Fibroblast of lung (primary cell): Measurements from ENCODE around the gene C1QTNF1.

ENCODE experiments used
- CTCF ChIP-seq, 2 donors: IDR thresholded peaks in 1 of 2; conservative IDR thresholded peaks in 1 of 2; 1 replicate in 1 of 2; 2 replicates in 1 of 2; pipeline ENCODE4 v1.5.1; 2011 to 2012; ENCODE audit warnings: low read length in 2 of 2, control low read depth in 1 of 2, inconsistent platforms in 1 of 2, low read depth in 1 of 2, mild to moderate bottlenecking in 1 of 2
- EZH2 ChIP-seq: IDR thresholded peaks from 2 replicates; pipeline ENCODE4 v1.5.1; 2012; ENCODE audit warnings: low read length, control low read depth, mild to moderate bottlenecking; ENCODE audit errors: missing control alignments

- TF ChIP-seq CTCF (conservative IDR thresholded peaks at IDR 0.05 in 1 of 2, IDR thresholded peaks at IDR 0.05 in 1 of 2; ENCODE audit: low read depth in 1 of 2, low read length in 2 of 2), result no peak
- no peak for TF ChIP-seq EZH2
Measured at GRCh38 chr17:78974635-78975591, 49.1 kb upstream of the C1QTNF1 start.
